ENCODE results near the gene ATP6V1B1. TPM values are rescaled to one million over a fixed set of nuclear protein-coding genes. Genes with fewer than 3 reads are reported as not detected.

ATP6V1B1 gene
- total RNA-seq, 1 experiment from 2014 or later: not detected

DNA sequence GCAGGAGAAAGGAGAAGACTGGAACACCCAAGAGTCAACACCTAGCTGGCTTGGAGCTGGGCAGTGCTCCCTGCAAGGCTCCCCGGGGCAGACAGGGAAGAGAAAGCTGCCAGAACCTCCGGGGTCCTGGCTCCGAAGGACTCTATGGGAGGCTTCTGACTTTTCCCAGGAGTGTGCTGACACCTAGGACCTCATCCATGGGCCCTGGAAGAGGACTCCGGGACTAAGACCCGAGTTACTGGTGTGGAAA is 37.8 kb upstream of the ATP6V1B1 start:
- DNase-seq (ENCODE audit: low spot score): no peak
- Mint-ChIP-seq H3K36me3 (no peaks in the 10 kb centered on the region), H3K9me3 (no peaks in the 10 kb centered on the region), H3K27me3 (ENCODE audit: low read depth) (peaks cover 100% of the 10 kb centered on the region), H3K4me1 (peaks cover 62% of the 10 kb centered on the region), H3K4me3 (no peak overlapping the region), H3K27ac (no peak overlapping the region)
- TF ChIP-seq FOXP1 (CRISPR knock-in tag; IDR thresholded peaks at IDR 0.05; ENCODE audit: borderline replicate concordance) (no peak), FOXK1 (CRISPR knock-in tag; IDR thresholded peaks at IDR 0.05) (no peak), NFE2L1 (CRISPR knock-in tag; IDR thresholded peaks at IDR 0.05) (no peak), CREB1 (CRISPR knock-in tag; IDR thresholded peaks at IDR 0.05) (no peak), ATF1 (CRISPR knock-in tag; IDR thresholded peaks at IDR 0.05) (no peak), GABPB1 (CRISPR knock-in tag; IDR thresholded peaks at IDR 0.05) (no peak), ZNF671 (CRISPR knock-in tag; IDR thresholded peaks at IDR 0.05) (no peak), ELF4 (CRISPR knock-in tag; IDR thresholded peaks at IDR 0.05; ENCODE audit: low read depth) (no peak), ZNF232 (CRISPR knock-in tag; IDR thresholded peaks at IDR 0.05) (no peak), TEAD1 (CRISPR knock-in tag; IDR thresholded peaks at IDR 0.05) (no peak), OVOL2 (CRISPR knock-in tag; IDR thresholded peaks at IDR 0.05; ENCODE audit: borderline replicate concordance) (no peak), EMX1 (CRISPR knock-in tag; IDR thresholded peaks at IDR 0.05) (no peak), NR3C1 (CRISPR knock-in tag; conservative IDR thresholded peaks at IDR 0.05; ENCODE audit: low read depth) (no peak)
- TF ChIP-seq, protein P1, sequence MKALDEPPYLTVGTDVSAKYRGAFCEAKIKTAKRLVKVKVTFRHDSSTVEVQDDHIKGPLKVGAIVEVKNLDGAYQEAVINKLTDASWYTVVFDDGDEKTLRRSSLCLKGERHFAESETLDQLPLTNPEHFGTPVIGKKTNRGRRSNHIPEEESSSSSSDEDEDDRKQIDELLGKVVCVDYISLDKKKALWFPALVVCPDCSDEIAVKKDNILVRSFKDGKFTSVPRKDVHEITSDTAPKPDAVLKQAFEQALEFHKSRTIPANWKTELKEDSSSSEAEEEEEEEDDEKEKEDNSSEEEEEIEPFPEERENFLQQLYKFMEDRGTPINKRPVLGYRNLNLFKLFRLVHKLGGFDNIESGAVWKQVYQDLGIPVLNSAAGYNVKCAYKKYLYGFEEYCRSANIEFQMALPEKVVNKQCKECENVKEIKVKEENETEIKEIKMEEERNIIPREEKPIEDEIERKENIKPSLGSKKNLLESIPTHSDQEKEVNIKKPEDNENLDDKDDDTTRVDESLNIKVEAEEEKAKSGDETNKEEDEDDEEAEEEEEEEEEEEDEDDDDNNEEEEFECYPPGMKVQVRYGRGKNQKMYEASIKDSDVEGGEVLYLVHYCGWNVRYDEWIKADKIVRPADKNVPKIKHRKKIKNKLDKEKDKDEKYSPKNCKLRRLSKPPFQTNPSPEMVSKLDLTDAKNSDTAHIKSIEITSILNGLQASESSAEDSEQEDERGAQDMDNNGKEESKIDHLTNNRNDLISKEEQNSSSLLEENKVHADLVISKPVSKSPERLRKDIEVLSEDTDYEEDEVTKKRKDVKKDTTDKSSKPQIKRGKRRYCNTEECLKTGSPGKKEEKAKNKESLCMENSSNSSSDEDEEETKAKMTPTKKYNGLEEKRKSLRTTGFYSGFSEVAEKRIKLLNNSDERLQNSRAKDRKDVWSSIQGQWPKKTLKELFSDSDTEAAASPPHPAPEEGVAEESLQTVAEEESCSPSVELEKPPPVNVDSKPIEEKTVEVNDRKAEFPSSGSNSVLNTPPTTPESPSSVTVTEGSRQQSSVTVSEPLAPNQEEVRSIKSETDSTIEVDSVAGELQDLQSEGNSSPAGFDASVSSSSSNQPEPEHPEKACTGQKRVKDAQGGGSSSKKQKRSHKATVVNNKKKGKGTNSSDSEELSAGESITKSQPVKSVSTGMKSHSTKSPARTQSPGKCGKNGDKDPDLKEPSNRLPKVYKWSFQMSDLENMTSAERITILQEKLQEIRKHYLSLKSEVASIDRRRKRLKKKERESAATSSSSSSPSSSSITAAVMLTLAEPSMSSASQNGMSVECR (CRISPR knock-in tag; IDR thresholded peaks at IDR 0.05; ENCODE audit: borderline replicate concordance): no peak
- TF ChIP-seq, protein P2, sequence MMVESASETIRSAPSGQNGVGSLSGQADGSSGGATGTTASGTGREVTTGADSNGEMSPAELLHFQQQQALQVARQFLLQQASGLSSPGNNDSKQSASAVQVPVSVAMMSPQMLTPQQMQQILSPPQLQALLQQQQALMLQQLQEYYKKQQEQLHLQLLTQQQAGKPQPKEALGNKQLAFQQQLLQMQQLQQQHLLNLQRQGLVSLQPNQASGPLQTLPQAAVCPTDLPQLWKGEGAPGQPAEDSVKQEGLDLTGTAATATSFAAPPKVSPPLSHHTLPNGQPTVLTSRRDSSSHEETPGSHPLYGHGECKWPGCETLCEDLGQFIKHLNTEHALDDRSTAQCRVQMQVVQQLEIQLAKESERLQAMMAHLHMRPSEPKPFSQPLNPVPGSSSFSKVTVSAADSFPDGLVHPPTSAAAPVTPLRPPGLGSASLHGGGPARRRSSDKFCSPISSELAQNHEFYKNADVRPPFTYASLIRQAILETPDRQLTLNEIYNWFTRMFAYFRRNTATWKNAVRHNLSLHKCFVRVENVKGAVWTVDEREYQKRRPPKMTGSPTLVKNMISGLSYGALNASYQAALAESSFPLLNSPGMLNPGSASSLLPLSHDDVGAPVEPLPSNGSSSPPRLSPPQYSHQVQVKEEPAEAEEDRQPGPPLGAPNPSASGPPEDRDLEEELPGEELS (CRISPR knock-in tag; IDR thresholded peaks at IDR 0.05): no peak
- TF ChIP-seq, protein P3, sequence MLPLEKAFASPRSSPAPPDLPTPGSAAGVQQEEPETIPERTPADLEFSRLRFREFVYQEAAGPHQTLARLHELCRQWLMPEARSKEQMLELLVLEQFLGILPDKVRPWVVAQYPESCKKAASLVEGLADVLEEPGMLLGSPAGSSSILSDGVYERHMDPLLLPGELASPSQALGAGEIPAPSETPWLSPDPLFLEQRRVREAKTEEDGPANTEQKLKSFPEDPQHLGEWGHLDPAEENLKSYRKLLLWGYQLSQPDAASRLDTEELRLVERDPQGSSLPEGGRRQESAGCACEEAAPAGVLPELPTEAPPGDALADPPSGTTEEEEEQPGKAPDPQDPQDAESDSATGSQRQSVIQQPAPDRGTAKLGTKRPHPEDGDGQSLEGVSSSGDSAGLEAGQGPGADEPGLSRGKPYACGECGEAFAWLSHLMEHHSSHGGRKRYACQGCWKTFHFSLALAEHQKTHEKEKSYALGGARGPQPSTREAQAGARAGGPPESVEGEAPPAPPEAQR (CRISPR knock-in tag; IDR thresholded peaks at IDR 0.05): no peak
- ChIA-PET POLR2A (interaction anchor here (1.1 kb wide), 1 partner anchor 9 kb away, joined by 7 read pairs; no protein-coding TSS in a partner anchor), CTCF (interaction anchor here (1.0 to 1.9 kb wide), 3 partner anchors 9 to 26 kb away, joined by 3 to 8 read pairs (median 8); no protein-coding TSS in a partner anchor)
- no peak for ATAC-seq

DNA sequence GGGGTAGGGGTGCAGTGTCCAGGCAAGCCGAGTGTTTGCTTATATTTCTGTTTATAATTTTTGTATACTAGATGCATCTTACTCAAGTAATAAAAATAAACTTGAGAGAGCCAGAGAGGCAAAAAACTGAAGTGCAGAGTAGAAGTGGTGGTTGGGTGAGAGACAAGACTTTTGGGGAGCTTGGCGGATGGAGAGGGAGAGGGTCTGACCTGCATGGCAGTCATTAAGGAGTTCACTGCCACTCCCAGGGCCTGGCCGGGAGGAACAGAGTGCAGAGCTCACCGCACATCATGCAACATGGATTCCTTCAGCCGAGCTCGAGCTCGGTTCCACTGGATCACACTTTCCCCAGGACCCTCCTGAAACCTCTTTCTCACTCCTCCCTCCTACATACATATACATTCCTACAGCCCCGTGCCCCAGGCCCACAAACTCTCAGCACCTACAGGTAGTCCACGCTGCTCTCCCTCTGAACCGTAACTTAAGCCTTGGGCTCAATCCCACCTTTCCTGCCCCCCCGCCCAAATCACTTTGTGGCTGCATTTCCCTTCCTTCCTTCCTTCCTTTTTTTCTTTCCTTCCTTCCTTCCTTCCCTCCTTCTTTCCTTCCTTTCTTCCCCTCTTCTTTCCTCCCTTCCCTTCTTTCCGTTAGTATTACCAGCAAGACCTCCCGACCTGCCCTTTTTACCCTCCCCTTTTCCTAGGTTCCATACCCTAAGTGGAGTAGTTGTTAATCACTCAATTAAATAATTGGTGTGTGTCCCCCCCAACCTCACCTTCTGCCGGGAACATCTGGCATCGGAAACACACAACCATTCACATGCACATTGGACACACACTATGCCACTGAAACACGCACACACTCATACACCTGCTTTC is 37.1 kb upstream of the ATP6V1B1 start:
- POLR2A ChIA-PET: interaction anchor here (1.1 kb wide), 1 partner anchor 9 kb away, joined by 7 read pairs; no protein-coding TSS in a partner anchor
- Mint-ChIP-seq H3K4me3 (peak overlapping the region; percentile 26), H3K27me3 (ENCODE audit: low read depth) (peaks cover 100% of the 10 kb centered on the region), H3K27ac (no peak overlapping the region), H3K36me3 (no peaks in the 10 kb centered on the region), H3K4me1 (peaks cover 59% of the 10 kb centered on the region), H3K9me3 (no peaks in the 10 kb centered on the region)
- CTCF ChIA-PET: interaction anchor here (1.0 to 1.9 kb wide), 3 partner anchors 8 to 27 kb away, joined by 3 to 8 read pairs (median 8); no protein-coding TSS in a partner anchor
- peak; percentile 58 for DNase-seq (ENCODE audit: low spot score)
- ATAC-seq: no peak
- TF ChIP-seq, protein P4, sequence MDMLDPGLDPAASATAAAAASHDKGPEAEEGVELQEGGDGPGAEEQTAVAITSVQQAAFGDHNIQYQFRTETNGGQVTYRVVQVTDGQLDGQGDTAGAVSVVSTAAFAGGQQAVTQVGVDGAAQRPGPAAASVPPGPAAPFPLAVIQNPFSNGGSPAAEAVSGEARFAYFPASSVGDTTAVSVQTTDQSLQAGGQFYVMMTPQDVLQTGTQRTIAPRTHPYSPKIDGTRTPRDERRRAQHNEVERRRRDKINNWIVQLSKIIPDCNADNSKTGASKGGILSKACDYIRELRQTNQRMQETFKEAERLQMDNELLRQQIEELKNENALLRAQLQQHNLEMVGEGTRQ (CRISPR knock-in tag; IDR thresholded peaks at IDR 0.05): no peak
- no peak for TF ChIP-seq KAT7 (CRISPR knock-in tag; IDR thresholded peaks at IDR 0.05; ENCODE audit: borderline replicate concordance)
- TF ChIP-seq, protein P5, sequence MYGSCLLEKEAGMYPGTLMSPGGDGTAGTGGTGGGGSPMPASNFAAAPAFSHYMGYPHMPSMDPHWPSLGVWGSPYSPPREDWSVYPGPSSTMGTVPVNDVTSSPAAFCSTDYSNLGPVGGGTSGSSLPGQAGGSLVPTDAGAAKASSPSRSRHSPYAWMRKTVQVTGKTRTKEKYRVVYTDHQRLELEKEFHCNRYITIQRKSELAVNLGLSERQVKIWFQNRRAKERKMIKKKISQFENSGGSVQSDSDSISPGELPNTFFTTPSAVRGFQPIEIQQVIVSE (CRISPR knock-in tag; IDR thresholded peaks at IDR 0.05; ENCODE audit: borderline replicate concordance): no peak
- TF ChIP-seq ETV6 (CRISPR knock-in tag; IDR thresholded peaks at IDR 0.05): no peak
- TF ChIP-seq FOXJ3 (CRISPR knock-in tag; IDR thresholded peaks at IDR 0.05; ENCODE audit: borderline replicate concordance): no peak
- TF ChIP-seq FOXK1 (CRISPR knock-in tag; IDR thresholded peaks at IDR 0.05): no peak
- TF ChIP-seq ESRRA (CRISPR knock-in tag; IDR thresholded peaks at IDR 0.05; ENCODE audit: borderline replicate concordance): no peak
- no peak for TF ChIP-seq CREM (CRISPR knock-in tag; IDR thresholded peaks at IDR 0.05)
- TF ChIP-seq PRRX2 (CRISPR knock-in tag; IDR thresholded peaks at IDR 0.05): no peak
- TF ChIP-seq NR1H2 (CRISPR knock-in tag; IDR thresholded peaks at IDR 0.05): no peak
- no peak for TF ChIP-seq ZNF232 (CRISPR knock-in tag; IDR thresholded peaks at IDR 0.05)
